AG09309 (cell line): ENCODE measurements around the gene JAZF1.

Experiments
- DNase-seq: peaks from one replicate; pipeline ENCODE4 v3.0.0-alpha.2; 2010; ENCODE audit warnings: low read depth
- H3K4me3 ChIP-seq: 2 replicates; pipeline ENCODE4 v1.5.1; 2011; ENCODE audit warnings: mild to moderate bottlenecking, low read depth, low read length, moderate library complexity; ENCODE audit not compliant: control insufficient read depth
- CTCF ChIP-seq: IDR thresholded peaks from 2 replicates; pipeline ENCODE4 v1.5.1; 2011; ENCODE audit warnings: mild to moderate bottlenecking, low read depth, low read length, inconsistent platforms; ENCODE audit not compliant: insufficient read depth, control insufficient read depth; ENCODE audit errors: missing control alignments

JAZF1 gene

GRCh38 chr7:28093623-28094232, 86.9 kb downstream of the JAZF1 start:
- TF ChIP-seq CTCF = peak; percentile 77
- DNase-seq = no peak
- H3K4me3 ChIP-seq = no peak overlapping the region

- DNase-seq = no peak
- H3K4me3 ChIP-seq = no peak overlapping the region
- no peak for TF ChIP-seq CTCF
Observed at GRCh38 chr7:28091190-28091589, 89.4 kb downstream of the JAZF1 start.

- TF ChIP-seq CTCF = no peak
- no peak for DNase-seq
- no peak overlapping the region for H3K4me3 ChIP-seq
Observed at GRCh38 chr7:28088901-28089714, 91.5 kb downstream of the JAZF1 start.

GRCh38 chr7:28088032-28088431, 92.6 kb downstream of the JAZF1 start:
- no peak for DNase-seq
- TF ChIP-seq CTCF = no peak
- no peak overlapping the region for H3K4me3 ChIP-seq

GRCh38 chr7:28086198-28086597, 94.4 kb downstream of the JAZF1 start:
- no peak for TF ChIP-seq CTCF
- H3K4me3 ChIP-seq = no peak overlapping the region
- no peak for DNase-seq

- H3K4me3 ChIP-seq = no peak overlapping the region
- DNase-seq = no peak
- TF ChIP-seq CTCF = no peak
Observed at GRCh38 chr7:28083998-28084985, 96.3 kb downstream of the JAZF1 start.
